HepG2 (cell line): ENCODE data around the gene THADA. TPM values are rescaled to one million over a fixed set of nuclear protein-coding genes. Genes with fewer than 3 reads are reported as not detected.

Source experiments
- ATAC-seq: fragments of 200-7000 bp; cut with Tn5 transposase; 3 replicates; pipeline ENCODE4 v1.9.1; 2020; ENCODE audit warnings: mild to moderate bottlenecking, moderate library complexity
- BruUV-seq: library from RNA; stranded (reverse); fragments of 400-500 nt; replicated peaks from 2 replicates; lab custom pipeline; 2021; lab: Mats Ljungman, UMichigan
- CTCF ChIA-PET: fragments of 300-600 bp; formaldehyde crosslinking; extraction: SDS; loops from one replicate; lab custom pipeline; 2021; ENCODE audit warnings: low total read pairs, inconsistent platforms, low intra/inter-chr PET ratio; lab: Yijun Ruan, JAX
- POLR2A ChIA-PET: fragments of 350-600 bp; sonication (Branson Sonifier 250); formaldehyde crosslinking; loops from one replicate; lab custom pipeline; 2020; ENCODE audit warnings: antibody characterized with exemption, inconsistent platforms; lab: Yijun Ruan, JAX
- DNase-seq: peaks from one replicate; pipeline ENCODE4 v3.0.0-alpha.2; 2015; ENCODE audit warnings: low spot score
- FAIRE-seq: peaks from 3 replicates; lab custom pipeline; 2011; peaks lifted over from hg19 to GRCh38; lab: Jason Lieb, UNC
- H2AFZ ChIP-seq: one replicate; pipeline ENCODE4 v1.6.1; 2011; ENCODE audit warnings: low read length, inconsistent platforms
- H3K27ac ChIP-seq: fragments of 300-600 bp; 3 replicates; pipeline ENCODE4 v1.8.0; 2011; ENCODE audit warnings: mixed run types, mild to moderate bottlenecking, mixed read lengths, low read length, inconsistent platforms; ENCODE audit not compliant: insufficient read depth; ENCODE audit errors: extremely low read length
- H3K27me3 ChIP-seq, 2 experiments: fragments of 200-600 bp in 1 of 2; 2 replicates in 1 of 2; 3 replicates in 1 of 2; pipeline versions ENCODE4 v1.6.0 to v1.8.0; 2011; ENCODE audit warnings: low read length in 2 of 2, mild to moderate bottlenecking in 2 of 2, moderate library complexity in 2 of 2, inconsistent platforms in 1 of 2; ENCODE audit not compliant: insufficient read depth in 2 of 2, control insufficient read depth in 1 of 2
- H3K36me3 ChIP-seq, 2 experiments: fragments of 200-600 bp in 1 of 2; replicated peaks in 1 of 2; 2 replicates in 1 of 2; 3 replicates in 1 of 2; pipeline versions ENCODE4 v1.5.1 to v1.8.0; 2011; ENCODE audit warnings: low read length in 2 of 2, inconsistent platforms in 1 of 2; ENCODE audit not compliant: insufficient read depth in 2 of 2, control insufficient read depth in 1 of 2
- H3K4me1 ChIP-seq: 2 replicates; pipeline ENCODE4 v1.5.1; 2012; ENCODE audit warnings: low read length, inconsistent platforms; ENCODE audit not compliant: insufficient read depth
- H3K4me2 ChIP-seq: 2 replicates; pipeline ENCODE4 v1.6.0; 2011; ENCODE audit warnings: low read depth, low read length, inconsistent platforms
- H3K4me3 ChIP-seq, 3 experiments: fragments of 200-600 bp in 1 of 3; sonication (generic), shearing (Covaris generic) in 1 of 3; replicated peaks in 1 of 3; 2 replicates each; pipeline ENCODE4 v1.5.1; 2011 to 2016; ENCODE audit warnings: low read length in 3 of 3, inconsistent platforms in 2 of 3, low read depth in 2 of 3, mild to moderate bottlenecking in 2 of 3, control low read depth in 1 of 3, mixed read lengths in 1 of 3; ENCODE audit not compliant: insufficient read depth in 1 of 3
- H3K79me2 ChIP-seq: one replicate; pipeline ENCODE4 v1.6.1; 2011; ENCODE audit warnings: low read length, inconsistent platforms; ENCODE audit not compliant: insufficient read depth
- H3K9ac ChIP-seq: 2 replicates; pipeline ENCODE4 v1.6.0; 2011; ENCODE audit warnings: mild to moderate bottlenecking, low read depth, low read length, inconsistent platforms; ENCODE audit not compliant: insufficient read depth
- H3K9me3 ChIP-seq: 2 replicates; pipeline ENCODE4 v1.5.1; 2012; ENCODE audit warnings: mild to moderate bottlenecking, low read length
- H4K20me1 ChIP-seq: 2 replicates; pipeline ENCODE4 v1.6.0; 2011; ENCODE audit warnings: inconsistent platforms, mild to moderate bottlenecking, low read length, moderate library complexity; ENCODE audit not compliant: insufficient read depth
- AHR ChIP-seq: IDR thresholded peaks from 2 replicates; pipeline ENCODE4 v1.6.1; 2018; ENCODE audit warnings: missing genetic modification reagents, missing compliant biosample characterization
- ETV6 ChIP-seq: sonication (generic); formaldehyde crosslinking; conservative IDR thresholded peaks from 2 replicates; pipeline ENCODE4 v1.4.0; 2020; ENCODE audit warnings: missing genetic modification reagents
- GATAD2A ChIP-seq: IDR thresholded peaks from 2 replicates; pipeline ENCODE4 v1.6.1; 2016
- NCOA1 ChIP-seq: sonication (generic); formaldehyde crosslinking; IDR thresholded peaks from 2 replicates; pipeline ENCODE4 v1.9.0; 2021; ENCODE audit warnings: missing genetic modification reagents
- NFIB ChIP-seq: sonication (generic); formaldehyde crosslinking; IDR thresholded peaks from 2 replicates; pipeline ENCODE4 v1.9.0; 2021; ENCODE audit warnings: missing genetic modification reagents, mild to moderate bottlenecking, borderline replicate concordance
- SP2 ChIP-seq: sonication (generic); formaldehyde crosslinking; IDR thresholded peaks from 2 replicates; pipeline ENCODE4 v1.5.1; 2020; ENCODE audit warnings: mild to moderate bottlenecking, missing genetic modification reagents
- TGIF2 ChIP-seq: IDR thresholded peaks from 2 replicates; pipeline ENCODE4 v1.6.1; 2016; ENCODE audit warnings: control low read depth, missing compliant biosample characterization
- TP53 ChIP-seq: sonication (generic); formaldehyde crosslinking; conservative IDR thresholded peaks from 2 replicates; pipeline ENCODE4 v1.4.0; 2020; ENCODE audit warnings: missing genetic modification reagents
- ZBTB3 ChIP-seq: sonication (generic); formaldehyde crosslinking; IDR thresholded peaks from 2 replicates; pipeline ENCODE4 v1.4.0; 2020; ENCODE audit warnings: low read depth, mild to moderate bottlenecking, moderate library complexity, missing genetic modification reagents, borderline replicate concordance
- ZEB1 ChIP-seq: IDR thresholded peaks from 2 replicates; pipeline ENCODE4 v1.6.1; 2012; ENCODE audit warnings: mild to moderate bottlenecking, low read depth, inconsistent platforms; ENCODE audit not compliant: insufficient replicate concordance
- ZNF3 ChIP-seq: IDR thresholded peaks from 2 replicates; pipeline ENCODE4 v1.7.0; 2017; ENCODE audit warnings: inconsistent platforms
- ZNF737 ChIP-seq: sonication (generic); formaldehyde crosslinking; IDR thresholded peaks from 2 replicates; pipeline ENCODE4 v1.5.0; 2020; ENCODE audit warnings: missing genetic modification reagents, mild to moderate bottlenecking, borderline replicate concordance
- ZNF781 ChIP-seq: sonication (generic); formaldehyde crosslinking; IDR thresholded peaks from 2 replicates; pipeline ENCODE4 v1.5.1; 2020; ENCODE audit warnings: borderline replicate concordance, mild to moderate bottlenecking, missing genetic modification reagents; ENCODE audit errors: not compliant biosample characterization
- WGBS: methylation state at CpG from one replicate; pipeline ENCODE4 v1.1.6; 2017; ENCODE audit warnings: low lambda C conversion rate; 5-methylcytosine and 5-hydroxymethylcytosine counted together
- in situ Hi-C: cut with HindIII; loops from 2 replicates; pipeline ENCODE4 v1.10.0; 2017; ENCODE audit warnings: low pct_unique_long_range_greater_than_20kb; ENCODE audit not compliant: extremely low pct_ligation_motif_present
- intact Hi-C: fragments of 100-400 bp; cut with micrococcal nuclease; formaldehyde crosslinking; loops from one replicate; pipeline ENCODE4 v1.10.0; 2022; ENCODE audit not compliant: unreplicated experiment
- polyA plus RNA-seq, 8 experiments: library from polyadenylated mRNA; depleted of rRNA in 3 of 8; stranded (reverse) in 7 of 8; unstranded in 1 of 8; fragments of >200 nt; fragmentation: Illumina TruSeq in 4 of 8; extraction: Trizol in 4 of 8; gene quantifications; 2 replicates each; pipeline versions ENCODE4 v1.2.1 to v1.2.3, GENCODE V29; 2011 to 2016; ENCODE audit warnings: low read depth in 4 of 8, missing spikeins in 1 of 8, mixed read lengths in 1 of 8; ENCODE audit not compliant: insufficient read depth in 1 of 8
- total RNA-seq, 5 experiments: library from RNA; depleted of rRNA; stranded (reverse); fragments of >200 nt; fragmentation: Illumina TruSeq; extraction: Trizol; gene quantifications; 2 replicates each; pipeline ENCODE4 v1.2.3, GENCODE V29; 2016; ENCODE audit warnings: low read depth in 1 of 5
- TF ChIP-seq, protein P1 (sequence below): sonication (generic); formaldehyde crosslinking; IDR thresholded peaks from 2 replicates; pipeline ENCODE4 v1.8.0; 2022; ENCODE audit warnings: mild to moderate bottlenecking, missing genetic modification reagents, moderate library complexity
- TF ChIP-seq, protein P2 (sequence below), 2 experiments: sonication (generic) in 1 of 2; formaldehyde crosslinking in 1 of 2; IDR thresholded peaks; 2 replicates each; pipeline versions ENCODE4 v1.5.1 to v1.6.1; 2011 to 2020; ENCODE audit warnings: borderline replicate concordance in 1 of 2, low read depth in 1 of 2, low read length in 1 of 2, mild to moderate bottlenecking in 1 of 2, missing genetic modification reagents in 1 of 2, moderate library complexity in 1 of 2
- TF ChIP-seq, protein P3 (sequence below): sonication (generic); formaldehyde crosslinking; IDR thresholded peaks from 2 replicates; pipeline ENCODE4 v1.5.0; 2020; ENCODE audit warnings: mild to moderate bottlenecking, missing genetic modification reagents

Gene THADA
- total and polyA plus RNA-seq, 2 of the 13 experiments (the other 11 are each of a cell fraction or from before 2014, with no cell fraction given) = 12.7 to 21.7 TPM

DNA sequence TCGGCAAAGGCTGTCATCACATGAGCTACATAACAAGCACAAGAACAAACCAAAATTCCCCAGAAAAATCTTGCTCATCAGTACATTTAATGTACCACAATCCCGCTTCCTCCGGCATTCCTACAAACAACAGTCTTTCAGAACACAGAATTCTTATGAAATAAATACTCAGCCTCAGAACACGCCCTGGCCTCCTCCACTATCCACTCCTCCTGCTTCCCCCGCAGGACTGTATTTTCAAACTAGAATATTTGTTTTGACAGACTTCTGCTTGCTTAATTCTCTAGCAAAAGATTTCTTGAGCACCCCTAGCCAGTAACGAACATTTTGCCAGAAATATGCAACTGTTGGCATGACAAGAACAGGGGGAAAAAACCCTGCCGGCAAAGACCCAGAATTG, 131.2 kb downstream of the THADA start (continued):
- TF ChIP-seq ETV6 (CRISPR knock-in tag) (no peak), NFIB (CRISPR knock-in tag) (no peak), TP53 (no peak), ZNF737 (no peak)

DNA sequence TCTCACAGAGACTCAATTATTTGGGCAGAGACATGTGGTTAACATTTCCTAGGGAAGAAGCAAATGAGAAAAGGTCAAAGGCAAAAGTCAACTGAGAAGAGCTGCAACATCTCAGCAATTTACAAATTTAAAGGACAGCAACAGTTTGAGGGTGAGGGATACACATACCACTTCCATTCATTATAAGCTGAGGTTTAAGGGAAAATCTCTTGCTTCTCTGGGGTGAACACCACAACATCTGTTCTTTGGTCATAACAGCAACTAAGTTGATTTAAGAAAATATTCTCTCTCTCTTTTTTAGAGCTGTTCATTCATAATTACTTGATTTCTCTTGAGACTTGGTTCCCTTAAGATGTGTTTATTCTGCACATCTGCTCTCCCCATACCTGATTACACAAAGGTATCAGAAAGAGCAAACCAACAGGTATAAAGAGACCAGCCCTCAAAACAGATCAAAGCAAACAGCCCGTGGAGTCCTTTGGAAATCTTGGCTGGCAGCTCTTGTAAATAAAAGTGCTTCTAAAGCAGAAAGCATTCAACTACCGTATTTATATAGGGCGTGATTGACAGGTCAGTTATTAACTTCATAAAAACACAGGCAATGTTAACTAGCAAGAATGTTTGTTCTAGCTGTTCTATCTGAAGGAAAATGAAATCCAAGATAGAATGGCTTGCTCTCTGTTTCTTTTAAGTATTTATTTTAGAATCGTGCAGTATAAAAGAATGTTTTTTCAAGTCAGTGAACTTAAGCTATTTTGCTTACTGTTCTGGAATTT, 132.8 kb downstream of the THADA start:
- Histone ChIP-seq H4K20me1 (no peaks in the 10 kb centered on the region), H3K4me2 (peak overlapping the region; percentile 54), H3K36me3 (no peaks in the 10 kb centered on the region), H2AFZ (no peak overlapping the region), H3K27ac (peak overlapping the region; percentile 38), H3K9ac (peak overlapping the region; percentile 0; the same call in 1 of the 2 replicates), H3K9me3 (no peaks in the 10 kb centered on the region), H3K4me1 (peaks cover 78% of the 10 kb centered on the region), H3K27me3 (no peaks in the 10 kb centered on the region), H3K79me2 (no peaks in the 10 kb centered on the region), H3K4me3 (peak overlapping the region in 1 of 3 experiments; percentile 3; a peak in 1 of 6 replicates)
- POLR2A ChIA-PET = interaction anchor here (1.0 to 1.4 kb wide), 7 partner anchors 12 to 532 kb away, joined by 3 to 11 read pairs (median 4); partner anchors contain the start of gene ZFP36L2
- DNase-seq = peak; percentile 97
- CTCF ChIA-PET = no interaction called here
- peak; percentile 94 for ATAC-seq
- in situ Hi-C loops = no loop called here
- no TSS peak for BruUV-seq
- FAIRE-seq = peak; percentile 69
- under 1% methylated on average over 4 of the region's 4 CpGs for WGBS
- intact Hi-C loops = no loop called here
- no peak for TF ChIP-seq NCOA1 (CRISPR knock-in tag)
- TF ChIP-seq, protein P1, sequence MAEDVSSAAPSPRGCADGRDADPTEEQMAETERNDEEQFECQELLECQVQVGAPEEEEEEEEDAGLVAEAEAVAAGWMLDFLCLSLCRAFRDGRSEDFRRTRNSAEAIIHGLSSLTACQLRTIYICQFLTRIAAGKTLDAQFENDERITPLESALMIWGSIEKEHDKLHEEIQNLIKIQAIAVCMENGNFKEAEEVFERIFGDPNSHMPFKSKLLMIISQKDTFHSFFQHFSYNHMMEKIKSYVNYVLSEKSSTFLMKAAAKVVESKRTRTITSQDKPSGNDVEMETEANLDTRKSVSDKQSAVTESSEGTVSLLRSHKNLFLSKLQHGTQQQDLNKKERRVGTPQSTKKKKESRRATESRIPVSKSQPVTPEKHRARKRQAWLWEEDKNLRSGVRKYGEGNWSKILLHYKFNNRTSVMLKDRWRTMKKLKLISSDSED = no peak
- TF ChIP-seq ZNF781 (CRISPR knock-in tag) = no peak
- TF ChIP-seq ZBTB3 (CRISPR knock-in tag) = no peak
- peak; percentile 97 for TF ChIP-seq GATAD2A (CRISPR knock-in tag)
- TF ChIP-seq, protein P2, sequence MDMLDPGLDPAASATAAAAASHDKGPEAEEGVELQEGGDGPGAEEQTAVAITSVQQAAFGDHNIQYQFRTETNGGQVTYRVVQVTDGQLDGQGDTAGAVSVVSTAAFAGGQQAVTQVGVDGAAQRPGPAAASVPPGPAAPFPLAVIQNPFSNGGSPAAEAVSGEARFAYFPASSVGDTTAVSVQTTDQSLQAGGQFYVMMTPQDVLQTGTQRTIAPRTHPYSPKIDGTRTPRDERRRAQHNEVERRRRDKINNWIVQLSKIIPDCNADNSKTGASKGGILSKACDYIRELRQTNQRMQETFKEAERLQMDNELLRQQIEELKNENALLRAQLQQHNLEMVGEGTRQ (IDR thresholded peaks at IDR 0.05; ENCODE audit: low read depth, low read length) = no peak
- TF ChIP-seq, protein P2 (CRISPR knock-in tag; IDR thresholded peaks at IDR 0.05; ENCODE audit: borderline replicate concordance) = no peak
- TF ChIP-seq ZNF3 = peak; percentile 44; the same call in 1 of the 2 replicates
- TF ChIP-seq AHR (CRISPR knock-in tag) = no peak
- TF ChIP-seq TGIF2 (CRISPR knock-in tag) = no peak
- TF ChIP-seq SP2 (CRISPR knock-in tag) = no peak
- peak; percentile 98 for TF ChIP-seq ZEB1
- TF ChIP-seq, protein P3, sequence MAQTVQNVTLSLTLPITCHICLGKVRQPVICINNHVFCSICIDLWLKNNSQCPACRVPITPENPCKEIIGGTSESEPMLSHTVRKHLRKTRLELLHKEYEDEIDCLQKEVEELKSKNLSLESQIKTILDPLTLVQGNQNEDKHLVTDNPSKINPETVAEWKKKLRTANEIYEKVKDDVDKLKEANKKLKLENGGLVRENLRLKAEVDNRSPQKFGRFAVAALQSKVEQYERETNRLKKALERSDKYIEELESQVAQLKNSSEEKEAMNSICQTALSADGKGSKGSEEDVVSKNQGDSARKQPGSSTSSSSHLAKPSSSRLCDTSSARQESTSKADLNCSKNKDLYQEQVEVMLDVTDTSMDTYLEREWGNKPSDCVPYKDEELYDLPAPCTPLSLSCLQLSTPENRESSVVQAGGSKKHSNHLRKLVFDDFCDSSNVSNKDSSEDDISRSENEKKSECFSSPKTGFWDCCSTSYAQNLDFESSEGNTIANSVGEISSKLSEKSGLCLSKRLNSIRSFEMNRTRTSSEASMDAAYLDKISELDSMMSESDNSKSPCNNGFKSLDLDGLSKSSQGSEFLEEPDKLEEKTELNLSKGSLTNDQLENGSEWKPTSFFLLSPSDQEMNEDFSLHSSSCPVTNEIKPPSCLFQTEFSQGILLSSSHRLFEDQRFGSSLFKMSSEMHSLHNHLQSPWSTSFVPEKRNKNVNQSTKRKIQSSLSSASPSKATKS (CRISPR knock-in tag) = peak; percentile 85
